Measurements from ENCODE around the gene LMX1A. TPM values are rescaled to one million over a fixed set of nuclear protein-coding genes. Genes with fewer than 3 reads are reported as not detected.
A peak's percentile ranks its signal among the peaks of the same experiment; 100 is the strongest.

LMX1A gene
- under 1 TPM; 0.22 to 0.64 TPM for total RNA-seq

- no peaks in the 10 kb centered on the region for H3K9me3 ChIP-seq
- intact Hi-C loops (cut with DNase I), result no loop called here
- no peak for TF ChIP-seq CTCF (IDR thresholded peaks at IDR 0.05)
- no peak within 1 kb of the TSS for H3K9ac ChIP-seq (ENCODE audit: low read depth in 2 of 2, low read length in 2 of 2)
- H3K36me3 ChIP-seq, result no peaks in the 10 kb centered on the region
- peaks cover 65% of the 10 kb centered on the region for H3K27me3 ChIP-seq
- peaks cover 12% of the 10 kb centered on the region for H3K4me1 ChIP-seq
- peak; percentile 53 for DNase-seq
- H3K27ac ChIP-seq, result no peak within 1 kb of the TSS
- peak within 1 kb of the TSS; percentile 20 for H3K4me3 ChIP-seq
Observed at GRCh38 chr1:165355977-165356811, at the start of gene LMX1A. TSS of gene LMX1A (minus strand) at chr1:165356715. CDS start at chr1:165355559, 1,156 bp downstream.

- Histone ChIP-seq H3K9me3 (no peaks in the 10 kb centered on the region), H3K27ac (no peak overlapping the region), H3K4me1 (no peaks in the 10 kb centered on the region), H3K36me3 (no peaks in the 10 kb centered on the region), H3K27me3 (no peaks in the 10 kb centered on the region), H3K4me3 (no peak overlapping the region), H3K9ac (ENCODE audit: low read depth in 2 of 2, low read length in 2 of 2) (no peak overlapping the region)
- no peak for DNase-seq
- intact Hi-C loops (cut with DNase I), result no loop called here
- peak; percentile 42 for TF ChIP-seq CTCF (IDR thresholded peaks at IDR 0.05)
Observed at GRCh38 chr1:165403835-165404482, 47.4 kb upstream of the LMX1A start.

- H3K9me3 ChIP-seq, result no peaks in the 10 kb centered on the region
- no peaks in the 10 kb centered on the region for H3K36me3 ChIP-seq
- H3K4me3 ChIP-seq, result no peak overlapping the region
- TF ChIP-seq CTCF (IDR thresholded peaks at IDR 0.05), result no peak
- intact Hi-C loops (cut with DNase I), result no loop called here
- H3K27me3 ChIP-seq, result no peaks in the 10 kb centered on the region
- no peaks in the 10 kb centered on the region for H3K4me1 ChIP-seq
- no peak overlapping the region for H3K27ac ChIP-seq
- DNase-seq, result no peak
- H3K9ac ChIP-seq (ENCODE audit: low read depth in 2 of 2, low read length in 2 of 2), result no peak overlapping the region
Observed at GRCh38 chr1:165402517-165403111, 46.1 kb upstream of the LMX1A start.

- TF ChIP-seq CTCF (IDR thresholded peaks at IDR 0.05), result no peak
- Histone ChIP-seq H3K4me1 (no peaks in the 10 kb centered on the region), H3K27me3 (no peaks in the 10 kb centered on the region), H3K9ac (ENCODE audit: low read depth in 2 of 2, low read length in 2 of 2) (no peak overlapping the region), H3K27ac (no peak overlapping the region), H3K36me3 (no peaks in the 10 kb centered on the region), H3K4me3 (no peak overlapping the region), H3K9me3 (no peaks in the 10 kb centered on the region)
- intact Hi-C loops (cut with DNase I), result no loop called here
- no peak for DNase-seq
Observed at GRCh38 chr1:165397944-165398343, 41.4 kb upstream of the LMX1A start.

- Histone ChIP-seq H3K4me1 (no peaks in the 10 kb centered on the region), H3K27me3 (no peaks in the 10 kb centered on the region), H3K27ac (no peak overlapping the region), H3K9me3 (no peaks in the 10 kb centered on the region), H3K36me3 (no peaks in the 10 kb centered on the region), H3K9ac (ENCODE audit: low read depth in 2 of 2, low read length in 2 of 2) (no peak overlapping the region), H3K4me3 (no peak overlapping the region)
- no peak for TF ChIP-seq CTCF (IDR thresholded peaks at IDR 0.05)
- DNase-seq, result no peak
- intact Hi-C loops (cut with DNase I), result loop anchor here (2.0 kb wide), 1 partner anchor 197 kb away; no protein-coding TSS in a partner anchor
Observed at GRCh38 chr1:165395901-165396300, 39.4 kb upstream of the LMX1A start.

Measured in colonic mucosa (tissue), 4 donors.